GM12875 (cell line): ENCODE data around the gene ARHGDIA.

Experiments used
- H3K4me3 ChIP-seq: one replicate; pipeline ENCODE4 v1.5.1; 2011; ENCODE audit warnings: low read depth, low read length, control low read depth
- CTCF ChIP-seq: IDR thresholded peaks from 2 replicates; pipeline ENCODE4 v1.5.1; 2011; ENCODE audit warnings: low read depth, mild to moderate bottlenecking, control low read depth, inconsistent platforms, low read length, moderate library complexity, borderline replicate concordance; ENCODE audit not compliant: insufficient read depth

Gene ARHGDIA

DNA sequence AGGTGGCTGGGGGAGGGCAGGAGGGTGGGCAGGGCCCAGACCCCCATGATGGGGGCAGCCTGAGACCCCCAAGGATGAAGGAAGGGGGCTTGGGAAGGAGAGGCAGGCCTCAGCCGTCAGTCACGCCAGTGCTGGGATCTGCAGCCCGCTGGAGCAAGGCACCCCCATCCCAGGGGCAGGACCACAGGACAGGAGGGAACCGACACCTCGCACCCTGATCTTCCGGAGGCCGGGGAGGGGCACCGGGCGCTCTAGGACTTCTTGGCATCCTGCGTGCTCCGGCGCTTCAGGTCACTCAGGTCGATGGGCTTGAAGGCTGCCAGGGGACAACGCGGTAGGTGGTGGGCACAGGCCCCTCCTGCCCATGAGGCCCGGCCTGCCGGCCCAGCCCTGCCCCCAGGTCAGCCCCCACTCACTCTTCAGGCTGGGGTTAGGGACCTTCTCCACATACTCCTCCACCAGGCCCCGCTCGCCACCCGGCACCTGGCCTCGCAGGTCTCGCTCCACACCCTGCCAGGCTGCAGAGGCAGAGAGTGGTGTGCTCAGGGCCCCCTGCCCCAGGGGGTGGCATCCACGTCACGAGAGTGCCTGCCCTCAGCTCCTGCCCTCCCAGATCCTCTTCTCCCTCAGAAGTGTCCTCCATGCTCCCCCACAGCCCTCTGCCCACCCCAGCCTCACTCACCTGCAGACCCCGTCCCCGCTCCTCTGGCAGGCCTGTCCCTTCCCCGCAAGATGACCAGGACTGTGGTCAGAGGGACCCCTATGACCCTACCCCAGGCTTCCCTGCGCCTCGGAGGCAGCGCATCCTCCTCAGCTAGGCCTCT lies 47.9 kb downstream of the ARHGDIA start:
- no peak overlapping the region for H3K4me3 ChIP-seq
- TF ChIP-seq CTCF: no peak

- TF ChIP-seq CTCF: no peak
- no peak overlapping the region for H3K4me3 ChIP-seq
Measured at GRCh38 chr17:81822312-81822637, 48.9 kb downstream of the ARHGDIA start.

DNA sequence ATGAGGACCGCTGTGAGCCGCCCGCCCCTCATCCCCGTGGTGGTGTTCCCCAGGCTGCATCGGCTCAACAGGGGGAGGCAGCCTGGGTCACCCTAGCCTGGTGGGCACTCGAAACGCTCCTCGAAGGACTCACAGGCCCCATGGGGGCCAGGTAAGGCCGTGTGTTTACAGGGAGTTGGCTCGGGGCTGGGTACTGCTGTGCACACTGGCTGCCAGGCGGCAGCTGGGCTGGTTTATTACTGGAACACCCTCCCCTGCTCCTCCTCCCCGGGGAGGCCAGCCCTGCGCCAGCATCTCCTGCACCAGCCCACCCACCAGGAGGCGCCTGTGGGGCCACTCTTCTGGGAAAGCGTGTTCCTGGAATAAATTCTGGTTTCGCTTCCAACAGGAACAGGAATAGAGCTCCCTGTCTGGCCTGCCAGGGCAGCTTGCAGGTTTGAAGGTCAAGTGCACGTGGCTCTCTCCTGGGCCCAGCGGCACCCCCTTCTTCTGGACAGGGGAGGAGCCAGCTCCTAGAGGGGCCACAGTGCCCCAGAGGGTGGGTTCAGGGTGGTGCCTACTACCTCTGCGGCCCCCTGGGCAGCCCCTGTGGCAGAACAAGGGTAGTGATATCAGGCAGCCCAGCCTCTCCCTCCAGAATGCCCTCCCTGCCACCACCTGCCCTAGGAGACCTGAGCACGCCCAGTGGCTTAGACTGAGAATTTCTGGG lies 49.4 kb downstream of the ARHGDIA start:
- no peak overlapping the region for H3K4me3 ChIP-seq
- no peak for TF ChIP-seq CTCF

- no peak for TF ChIP-seq CTCF
Measured at GRCh38 chr17:81821147-81821546, 50.0 kb downstream of the ARHGDIA start.

DNA sequence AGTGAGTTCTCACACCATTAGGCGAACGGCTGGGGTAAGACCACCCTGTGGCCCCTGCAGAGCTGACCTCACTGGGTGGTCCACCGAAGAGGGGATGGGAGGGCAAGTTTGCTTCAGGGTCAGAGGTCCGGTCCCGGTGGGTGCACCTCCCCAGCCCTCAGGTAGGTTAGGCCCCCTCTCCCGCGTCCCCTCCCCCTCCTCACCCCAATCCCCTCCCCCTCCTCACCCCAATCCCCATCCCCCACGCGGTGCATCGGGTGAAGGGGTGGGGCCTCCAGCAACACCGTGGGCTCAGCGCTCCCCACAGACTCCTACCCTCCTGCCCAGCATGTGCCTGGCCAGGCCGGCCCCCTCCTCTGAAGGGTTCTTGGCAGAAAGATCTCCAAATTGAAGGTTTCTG lies 51.4 kb downstream of the ARHGDIA start:
- no peak for TF ChIP-seq CTCF
- H3K4me3 ChIP-seq: no peak overlapping the region

More at GRCh38 chr17:81821147-81821546, 50.0 kb downstream of the ARHGDIA start:
- H3K4me3 ChIP-seq: no peak overlapping the region

GRCh38 chr17:81817758-81818147 lies 53.4 kb downstream of the ARHGDIA start:
- no peak overlapping the region for H3K4me3 ChIP-seq
- no peak for TF ChIP-seq CTCF
